Esophagus squamous epithelium (tissue), 4 donors: Measurements from ENCODE around the gene PIK3R2.

ENCODE experiments used
- CTCF ChIP-seq, 6 experiments: fragments of 450-650 bp in 4 of 6; fragments of 200-600 bp in 2 of 6; sonication (generic) in 2 of 6; IDR thresholded peaks; one replicate each; pipeline ENCODE4 v1.5.1; 2016 to 2019; ENCODE audit warnings: antibody characterized with exemption in 6 of 6, mild to moderate bottlenecking in 4 of 6, moderate library complexity in 4 of 6
- POLR2A ChIP-seq, 4 donors: fragments of 450-650 bp; IDR thresholded peaks; one replicate each; pipeline ENCODE4 v1.6.1; 2017; ENCODE audit warnings: antibody characterized with exemption in 4 of 4, mild to moderate bottlenecking in 4 of 4, moderate library complexity in 3 of 4

GRCh38 chr19:18107235-18107634, 45.7 kb upstream of the PIK3R2 start:
- TF ChIP-seq CTCF (IDR thresholded peaks at IDR 0.05) (no peak), POLR2A (IDR thresholded peaks at IDR 0.05) (no peak)
